Measurements from ENCODE around the gene KCMF1. TPM values are rescaled to one million over a fixed set of nuclear protein-coding genes. Genes with fewer than 3 reads are reported as not detected.
A peak's percentile ranks its signal among the peaks of the same experiment; 100 is the strongest.

Gene KCMF1
- polyA plus RNA-seq, 3 donors = 22.5 to 52.9 (median 28.5) TPM

GRCh38 chr2:84989422-84989821 lies 18.5 kb downstream of the KCMF1 start:
- Histone ChIP-seq H3K9ac (ENCODE audit: insufficient read depth, low read length, poor library complexity, severe bottlenecking) (no peak overlapping the region), H3K4me1 (ENCODE audit: control insufficient read depth in 1 of 2, insufficient read depth in 2 of 2, low read length in 2 of 2) (peaks cover 3 to 13% of the 10 kb centered on the region in 2 donors), H3K27ac (ENCODE audit: low read depth in 1 of 2, low read length in 2 of 2) (peak overlapping the region in 1 of 2 donors; percentile 50), H3K36me3 (replicated peaks in 1 of 2; ENCODE audit: control insufficient read depth in 1 of 2, insufficient read depth in 2 of 2, low read length in 2 of 2) (no peaks in the 10 kb centered on the region), H4K20me1 (ENCODE audit: insufficient read depth, low read length) (peaks cover 99% of the 10 kb centered on the region), H2AFZ (ENCODE audit: insufficient read depth, low read depth, low read length, poor library complexity, severe bottlenecking) (no peak overlapping the region), H3K4me3 (replicated peaks in 1 of 3; ENCODE audit: low read depth in 2 of 3, low read length in 3 of 3) (no peak overlapping the region), H3K79me2 (ENCODE audit: insufficient read depth, low read length) (peaks cover 100% of the 10 kb centered on the region), H3K4me2 (replicated peaks; ENCODE audit: extremely low read depth, low read length, poor library complexity, severe bottlenecking) (no peak overlapping the region), H3K27me3 (ENCODE audit: control insufficient read depth in 2 of 2, insufficient read depth in 2 of 2, low read length in 2 of 2) (no peaks in the 10 kb centered on the region), H3K9me3 (replicated peaks in 1 of 2; ENCODE audit: control insufficient read depth in 1 of 2, insufficient read depth in 1 of 2, low read length in 2 of 2) (no peaks in the 10 kb centered on the region)
- no peak for TF ChIP-seq CTCF (IDR thresholded peaks at IDR 0.05)
- Mint-ChIP-seq H3K27me3 (ENCODE audit: low read depth in 3 of 3) (peaks cover 0 to 2% (median 0%) of the 10 kb centered on the region in 3 donors), H3K4me1 (peaks cover 26% of the 10 kb centered on the region), H3K4me3 (no peak overlapping the region), H3K27ac (no peak overlapping the region), H3K9me3 (peaks cover 0 to 2% (median 0%) of the 10 kb centered on the region in 7 donors), H3K36me3 (peaks cover 4 to 14% of the 10 kb centered on the region in 2 donors)
- DNase-seq = no peak
- intact Hi-C loops (cut with micrococcal nuclease) = no loop called here
- 100% methylated on average over 2 of the region's 2 CpGs for WGBS (ENCODE audit: insufficient coverage)

DNA sequence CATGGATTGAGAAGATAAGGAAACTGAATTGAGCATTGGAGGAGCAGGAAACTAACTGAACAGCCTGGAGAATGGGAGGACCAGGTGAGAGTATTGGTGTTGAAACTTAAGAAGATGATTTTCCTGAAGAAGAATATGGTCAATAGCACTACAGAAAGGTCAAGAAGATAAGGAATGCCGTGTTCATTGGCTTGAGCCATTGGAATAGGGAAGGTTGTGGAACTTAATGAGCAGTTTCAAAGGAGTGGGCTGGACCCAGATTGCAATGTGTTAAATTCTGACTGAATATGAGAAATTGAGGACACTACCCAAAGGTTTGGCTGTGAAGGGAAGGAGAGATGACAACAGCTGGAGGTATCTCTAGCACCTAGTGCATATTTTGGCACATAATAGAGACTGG lies 19.0 kb downstream of the KCMF1 start:
- H3K4me1 Mint-ChIP-seq = peaks cover 24% of the 10 kb centered on the region
- no peak for DNase-seq
- H3K36me3 ChIP-seq (replicated peaks in 1 of 2; ENCODE audit: control insufficient read depth in 1 of 2, insufficient read depth in 2 of 2, low read length in 2 of 2) = no peaks in the 10 kb centered on the region
- peaks cover 0 to 2% (median 0%) of the 10 kb centered on the region in 3 donors for H3K27me3 Mint-ChIP-seq (ENCODE audit: low read depth in 3 of 3)
- peak overlapping the region in 1 of 2 donors; percentile 50 for H3K27ac ChIP-seq (ENCODE audit: low read depth in 1 of 2, low read length in 2 of 2)
- WGBS (ENCODE audit: insufficient coverage) = 100% methylated on average over 1 of the region's 1 CpG
- H3K4me3 ChIP-seq (replicated peaks in 1 of 3; ENCODE audit: low read depth in 2 of 3, low read length in 3 of 3) = no peak overlapping the region
- H3K9ac ChIP-seq (ENCODE audit: insufficient read depth, low read length, poor library complexity, severe bottlenecking) = no peak overlapping the region
- H3K27me3 ChIP-seq (ENCODE audit: control insufficient read depth in 2 of 2, insufficient read depth in 2 of 2, low read length in 2 of 2) = no peaks in the 10 kb centered on the region
- no peak overlapping the region for H3K27ac Mint-ChIP-seq
- H3K79me2 ChIP-seq (ENCODE audit: insufficient read depth, low read length) = peaks cover 100% of the 10 kb centered on the region
- intact Hi-C loops (cut with micrococcal nuclease) = no loop called here
- H3K9me3 Mint-ChIP-seq = no peaks in the 10 kb centered on the region
- TF ChIP-seq CTCF (IDR thresholded peaks at IDR 0.05) = no peak
- no peak overlapping the region for H2AFZ ChIP-seq (ENCODE audit: insufficient read depth, low read depth, low read length, poor library complexity, severe bottlenecking)
- peaks cover 3 to 13% of the 10 kb centered on the region in 2 donors for H3K4me1 ChIP-seq (ENCODE audit: control insufficient read depth in 1 of 2, insufficient read depth in 2 of 2, low read length in 2 of 2)
- no peak overlapping the region for H3K4me2 ChIP-seq (replicated peaks; ENCODE audit: extremely low read depth, low read length, poor library complexity, severe bottlenecking)
- peaks cover 98% of the 10 kb centered on the region for H4K20me1 ChIP-seq (ENCODE audit: insufficient read depth, low read length)
- peaks cover 4 to 14% of the 10 kb centered on the region in 2 donors for H3K36me3 Mint-ChIP-seq
- H3K9me3 ChIP-seq (replicated peaks in 1 of 2; ENCODE audit: control insufficient read depth in 1 of 2, insufficient read depth in 1 of 2, low read length in 2 of 2) = no peaks in the 10 kb centered on the region
- H3K4me3 Mint-ChIP-seq = no peak overlapping the region
